ENCODE data around the gene AFP. TPM values are rescaled to one million over a fixed set of nuclear protein-coding genes. Genes with fewer than 3 reads are reported as not detected.

The AFP gene
- total RNA-seq, 1 experiment from 2014 or later = 4.9 TPM

DNA sequence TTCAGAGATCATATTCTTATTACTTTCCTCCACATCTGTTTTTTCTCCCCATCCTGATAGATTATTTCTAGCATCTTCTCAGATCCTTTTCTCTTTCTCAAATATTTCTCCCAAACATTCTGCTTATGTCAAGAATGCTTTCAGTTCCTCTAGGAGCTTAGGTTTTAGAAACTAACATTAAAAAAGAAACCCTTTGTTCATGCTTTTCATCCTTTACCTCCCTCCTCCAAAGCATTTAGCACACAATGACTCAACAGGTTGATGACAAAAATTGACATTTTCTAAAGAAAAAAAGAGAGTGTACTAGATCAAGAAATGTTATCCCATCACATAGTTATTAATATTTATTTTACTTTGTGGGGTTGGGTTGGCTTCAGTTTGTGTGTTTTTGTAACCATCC is 48.5 kb upstream of the AFP start:
- no peak overlapping the region for H3K56ac ChIP-seq (ENCODE audit: insufficient read length, low read depth, low read length)
- TF ChIP-seq, protein P1, sequence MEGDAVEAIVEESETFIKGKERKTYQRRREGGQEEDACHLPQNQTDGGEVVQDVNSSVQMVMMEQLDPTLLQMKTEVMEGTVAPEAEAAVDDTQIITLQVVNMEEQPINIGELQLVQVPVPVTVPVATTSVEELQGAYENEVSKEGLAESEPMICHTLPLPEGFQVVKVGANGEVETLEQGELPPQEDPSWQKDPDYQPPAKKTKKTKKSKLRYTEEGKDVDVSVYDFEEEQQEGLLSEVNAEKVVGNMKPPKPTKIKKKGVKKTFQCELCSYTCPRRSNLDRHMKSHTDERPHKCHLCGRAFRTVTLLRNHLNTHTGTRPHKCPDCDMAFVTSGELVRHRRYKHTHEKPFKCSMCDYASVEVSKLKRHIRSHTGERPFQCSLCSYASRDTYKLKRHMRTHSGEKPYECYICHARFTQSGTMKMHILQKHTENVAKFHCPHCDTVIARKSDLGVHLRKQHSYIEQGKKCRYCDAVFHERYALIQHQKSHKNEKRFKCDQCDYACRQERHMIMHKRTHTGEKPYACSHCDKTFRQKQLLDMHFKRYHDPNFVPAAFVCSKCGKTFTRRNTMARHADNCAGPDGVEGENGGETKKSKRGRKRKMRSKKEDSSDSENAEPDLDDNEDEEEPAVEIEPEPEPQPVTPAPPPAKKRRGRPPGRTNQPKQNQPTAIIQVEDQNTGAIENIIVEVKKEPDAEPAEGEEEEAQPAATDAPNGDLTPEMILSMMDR (conservative IDR thresholded peaks at IDR 0.05) = no peak
- H3K4me2 ChIP-seq (ENCODE audit: insufficient read depth, insufficient read length, low read length) = no peak overlapping the region
- no peak overlapping the region for H4K91ac ChIP-seq (ENCODE audit: insufficient read length, low read depth, low read length)
- no peaks in the 10 kb centered on the region for H3K9me3 ChIP-seq (ENCODE audit: control insufficient read depth, low read depth, low read length)
- H3K27ac Mint-ChIP-seq = no peak overlapping the region
- no peak overlapping the region for H3K18ac ChIP-seq (ENCODE audit: insufficient read length, low read depth, low read length)
- no peak overlapping the region for H3T11ph ChIP-seq (ENCODE audit: low read length)
- no peak overlapping the region for H2BK20ac ChIP-seq (ENCODE audit: low read depth, low read length, poor library complexity, severe bottlenecking)
- H3K27ac ChIP-seq (ENCODE audit: insufficient read length, low read depth, low read length) = no peak overlapping the region
- DNase-seq = no peak
- H4K5ac ChIP-seq (ENCODE audit: insufficient read length, low read depth, low read length) = no peak overlapping the region
- no peak overlapping the region for H3K14ac ChIP-seq (ENCODE audit: insufficient read depth, low read length)
- H3K9ac ChIP-seq (ENCODE audit: extremely low read depth, insufficient read length, low read length) = no peak overlapping the region
- H3K79me2 ChIP-seq (ENCODE audit: insufficient read depth, low read length) = no peaks in the 10 kb centered on the region
- H3K23me2 ChIP-seq (ENCODE audit: insufficient read length, low read depth, low read length, poor library complexity, severe bottlenecking) = no peaks in the 10 kb centered on the region
- H3K4me1 Mint-ChIP-seq = peaks cover 3 to 12% of the 10 kb centered on the region in 2 experiments; a peak in 3 of 4 replicates
- no peak overlapping the region for H3K23ac ChIP-seq (ENCODE audit: insufficient read length, low read depth, low read length)
- no peaks in the 10 kb centered on the region for H4K20me1 ChIP-seq (ENCODE audit: control insufficient read depth, insufficient read depth, insufficient read length)
- H2AK5ac ChIP-seq (ENCODE audit: insufficient read length, low read length) = no peak overlapping the region
- H2BK120ac ChIP-seq (ENCODE audit: low read depth, low read length, poor library complexity, severe bottlenecking) = no peak overlapping the region
- no peak overlapping the region for H3K4me3 Mint-ChIP-seq
- no peaks in the 10 kb centered on the region for H3K27me3 Mint-ChIP-seq (ENCODE audit: low read depth)
- H3K9me3 Mint-ChIP-seq = peaks cover 0 to 3% of the 10 kb centered on the region in 2 experiments; a peak in 1 of 5 replicates
- no peaks in the 10 kb centered on the region for H3K4me1 ChIP-seq (ENCODE audit: insufficient read depth, low read length)
- H3K4ac ChIP-seq (ENCODE audit: low read depth, low read length) = no peak overlapping the region
- no peak overlapping the region for H2BK5ac ChIP-seq (ENCODE audit: insufficient read length, low read length)
- H3K36me3 Mint-ChIP-seq (ENCODE audit: insufficient read depth in 1 of 3, low read depth in 3 of 3) = peaks cover 0 to 6% (median 0%) of the 10 kb centered on the region in 3 experiments; a peak in 4 of 7 replicates
- no peak overlapping the region for H2BK15ac ChIP-seq (ENCODE audit: low read depth, low read length)
- no peak overlapping the region for H2BK12ac ChIP-seq (ENCODE audit: insufficient read length, low read depth, low read length)
- H4K8ac ChIP-seq (replicated peaks; ENCODE audit: insufficient read length, low read depth, low read length) = no peak overlapping the region
- no peaks in the 10 kb centered on the region for H3K27me3 ChIP-seq (ENCODE audit: insufficient read depth, low read length)
- H2AFZ ChIP-seq (ENCODE audit: low read length) = no peak overlapping the region
- no peaks in the 10 kb centered on the region for H3K79me1 ChIP-seq (ENCODE audit: insufficient read depth, low read depth, low read length, poor library complexity, severe bottlenecking)
